Kidney (tissue), 14 donors: ENCODE results near the gene CDK14. TPM values are rescaled to one million over a fixed set of nuclear protein-coding genes. Genes with fewer than 3 reads are reported as not detected.

ENCODE experiments used
- DNase-seq, 5 donors: peaks; one replicate each; pipeline ENCODE4 v3.0.0-alpha.2; 2013 to 2020
- FAIRE-seq: peaks from 2 replicates; lab custom pipeline; 2012; peaks lifted over from hg19 to GRCh38; lab: Jason Lieb, UNC
- H3K27ac ChIP-seq, 2 donors: one replicate each; pipeline ENCODE4 v1.7.0; 2013; ENCODE audit warnings: low read depth in 2 of 2, low read length in 2 of 2, inconsistent platforms in 1 of 2
- H3K27me3 ChIP-seq: one replicate; pipeline ENCODE4 v1.7.1; 2013; ENCODE audit warnings: low read length, inconsistent platforms; ENCODE audit not compliant: control insufficient read depth, insufficient read depth
- H3K36me3 ChIP-seq, 3 donors: one replicate each; pipeline versions ENCODE4 v1.7.0 to v1.7.1; 2013; ENCODE audit warnings: low read length in 3 of 3, control low read depth in 1 of 3, inconsistent platforms in 1 of 3; ENCODE audit not compliant: insufficient read depth in 3 of 3, control insufficient read depth in 2 of 3
- H3K4me1 ChIP-seq, 3 donors: one replicate each; pipeline versions ENCODE4 v1.7.0 to v1.7.1; 2013; ENCODE audit warnings: low read length in 3 of 3, inconsistent platforms in 1 of 3, low read depth in 1 of 3; ENCODE audit not compliant: control insufficient read depth in 2 of 3, insufficient read depth in 2 of 3
- H3K4me3 ChIP-seq, 3 donors: one replicate each; pipeline versions ENCODE4 v1.7.0 to v1.8.1; 2013; ENCODE audit warnings: low read length in 3 of 3, control low read depth in 1 of 3, inconsistent platforms in 1 of 3
- H3K9ac ChIP-seq, 3 donors: one replicate each; pipeline versions ENCODE4 v1.7.0 to v1.7.1; 2013; ENCODE audit warnings: low read length in 3 of 3, control low read depth in 1 of 3, inconsistent platforms in 1 of 3
- H3K9me3 ChIP-seq, 3 donors: one replicate each; pipeline versions ENCODE4 v1.7.0 to v1.7.1; 2013; ENCODE audit warnings: low read length in 3 of 3, control low read depth in 1 of 3, inconsistent platforms in 1 of 3; ENCODE audit not compliant: control insufficient read depth in 2 of 3, insufficient read depth in 1 of 3
- CTCF ChIP-seq: IDR thresholded peaks from 3 replicates; pipeline ENCODE4 v1.5.1; 2012; ENCODE audit warnings: mild to moderate bottlenecking, moderate library complexity, borderline replicate concordance; ENCODE audit not compliant: insufficient read depth; ENCODE audit errors: extremely low read depth
- intact Hi-C: fragments of 100-400 bp; cut with DNase I; formaldehyde crosslinking; loops from one replicate; pipeline ENCODE4 v1.11.1; 2022
- polyA plus RNA-seq: library from polyadenylated mRNA; stranded (reverse); fragments of 350-450 nt; fragmentation: Illumina TruSeq; extraction: RNeasy Lipid Tissue Mini Kit (QIAGEN cat#74804); gene quantifications from one replicate; pipeline ENCODE4 v1.2.3, GENCODE V29; 2014; ENCODE audit warnings: low read depth, low replicate concordance; ENCODE audit not compliant: insufficient read depth
- total RNA-seq: library from RNA; stranded (reverse); fragmentation: NEBNext Ultra II Directional; extraction: Animal tissue kit (Norgen Biotek cat#: 25700); gene quantifications from one replicate; pipeline ENCODE4 v1.2.1, GENCODE V29; 2021
- donor health status: control.
- donor health status: control.
- donor health status: control.
- donor health status: control.
- donor health status: control.
- donor health status: DM: yes; HTN: yes; CAD: no.
- donor health status: Normal renal cell carcinoma (clear cell type).

Gene CDK14
- total and polyA plus RNA-seq, 2 donors from 2014 or later, result 11.9 to 33.9 TPM

- Histone ChIP-seq H3K27me3 (no peaks in the 10 kb centered on the region), H3K4me1 (peaks cover 0 to 2% (median 0%) of the 10 kb centered on the region in 3 donors), H3K9ac (no peak overlapping the region), H3K4me3 (no peak overlapping the region), H3K27ac (no peak overlapping the region), H3K9me3 (no peaks in the 10 kb centered on the region), H3K36me3 (no peaks in the 10 kb centered on the region)
- DNase-seq (no peak), FAIRE-seq (no peak)
- no peak for TF ChIP-seq CTCF
- intact Hi-C loops, result no loop called here
Observed at GRCh38 chr7:90951229-90951628, 355.1 kb downstream of the CDK14 start.

- FAIRE-seq, result no peak
- intact Hi-C loops, result no loop called here
Observed at GRCh38 chr7:90951986-90952954, 356.1 kb downstream of the CDK14 start.

GRCh38 chr7:90955641-90956207 lies 359.6 kb downstream of the CDK14 start:
- H3K4me1 ChIP-seq, result peaks cover 2 to 8% (median 6%) of the 10 kb centered on the region in 3 donors
- no peaks in the 10 kb centered on the region for H3K27me3 ChIP-seq
- H3K4me3 ChIP-seq, result no peak overlapping the region
- intact Hi-C loops, result no loop called here
- no peaks in the 10 kb centered on the region for H3K36me3 ChIP-seq
- FAIRE-seq (no peak), DNase-seq (peak in 2 of 5 donors; percentile 16 to 18)
- no peak overlapping the region for H3K9ac ChIP-seq
- no peak overlapping the region for H3K27ac ChIP-seq
- TF ChIP-seq CTCF, result no peak
- no peaks in the 10 kb centered on the region for H3K9me3 ChIP-seq

More at GRCh38 chr7:90951986-90952954, 356.1 kb downstream of the CDK14 start:
- no peaks in the 10 kb centered on the region for H3K36me3 ChIP-seq
- no peak overlapping the region for H3K27ac ChIP-seq
- no peak overlapping the region for H3K4me3 ChIP-seq
- DNase-seq, result no peak
- no peak for TF ChIP-seq CTCF
- H3K4me1 ChIP-seq, result peaks cover 0 to 2% (median 0%) of the 10 kb centered on the region in 3 donors
- no peaks in the 10 kb centered on the region for H3K9me3 ChIP-seq
- no peak overlapping the region for H3K9ac ChIP-seq
- H3K27me3 ChIP-seq, result no peaks in the 10 kb centered on the region
